Osteocyte (in vitro differentiated cells): ENCODE data around the gene PLK2. TPM values are rescaled to one million over a fixed set of nuclear protein-coding genes. Genes with fewer than 3 reads are reported as not detected.
A peak's percentile ranks its signal among the peaks of the same experiment; 100 is the strongest.

ENCODE experiments used
- DNase-seq: peaks from one replicate; pipeline ENCODE4 v3.0.0; 2021; ENCODE audit warnings: mixed read lengths; ENCODE audit not compliant: unreplicated experiment; ENCODE audit errors: extremely low spot score
- H3K27ac Mint-ChIP-seq: one replicate; pipeline ENCODE4 v1.8.0; 2021; ENCODE audit warnings: mild to moderate bottlenecking, mixed read lengths; ENCODE audit not compliant: unreplicated experiment
- H3K27me3 Mint-ChIP-seq: one replicate; pipeline ENCODE4 v1.8.0; 2021; ENCODE audit warnings: mixed read lengths; ENCODE audit not compliant: unreplicated experiment
- H3K36me3 Mint-ChIP-seq: one replicate; pipeline ENCODE4 v1.8.0; 2021; ENCODE audit warnings: mixed read lengths; ENCODE audit not compliant: unreplicated experiment
- H3K4me1 Mint-ChIP-seq: one replicate; pipeline ENCODE4 v1.8.0; 2021; ENCODE audit warnings: mixed read lengths; ENCODE audit not compliant: unreplicated experiment
- H3K4me3 Mint-ChIP-seq: one replicate; pipeline ENCODE4 v1.8.0; 2021; ENCODE audit warnings: mild to moderate bottlenecking, moderate library complexity, mixed read lengths; ENCODE audit not compliant: unreplicated experiment
- H3K9me3 Mint-ChIP-seq: one replicate; pipeline ENCODE4 v1.8.0; 2021; ENCODE audit warnings: mixed read lengths; ENCODE audit not compliant: unreplicated experiment
- CTCF ChIP-seq: fragments of 200-600 bp; sonication (generic); IDR thresholded peaks from 2 replicates; pipeline ENCODE4 v1.5.0; 2021; ENCODE audit warnings: antibody characterized with exemption, mild to moderate bottlenecking, moderate library complexity
- total RNA-seq: library from RNA; stranded (reverse); gene quantifications from 2 replicates; pipeline ENCODE4 v1.2.1, GENCODE V29; 2021

Gene PLK2
- total RNA-seq, 1 donor from 2014 or later = 73.3 TPM

GRCh38 chr5:58460732-58461286 is 923 bp upstream of the PLK2 start:
- H3K27me3 Mint-ChIP-seq = no peaks in the 10 kb centered on the region
- peak overlapping the region; percentile 88 for H3K4me3 Mint-ChIP-seq
- H3K27ac Mint-ChIP-seq = peak overlapping the region; percentile 85
- peak; percentile 88 for TF ChIP-seq CTCF
- H3K9me3 Mint-ChIP-seq = no peaks in the 10 kb centered on the region
- peak; percentile 93 for DNase-seq
- H3K36me3 Mint-ChIP-seq = peaks cover 24% of the 10 kb centered on the region
- peaks cover 34% of the 10 kb centered on the region for H3K4me1 Mint-ChIP-seq

GRCh38 chr5:58459146-58460001 is 512 bp downstream of the PLK2 start:
- Mint-ChIP-seq H3K9me3 (no peaks in the 10 kb centered on the region), H3K36me3 (peaks cover 38% of the 10 kb centered on the region), H3K4me3 (peak overlapping the region; percentile 88), H3K4me1 (peaks cover 45% of the 10 kb centered on the region), H3K27me3 (no peaks in the 10 kb centered on the region), H3K27ac (peak overlapping the region; percentile 85)
- no peak for TF ChIP-seq CTCF
- DNase-seq = peak; percentile 86

GRCh38 chr5:58458743-58459145 is 1.1 kb downstream of the PLK2 start:
- Mint-ChIP-seq H3K9me3 (no peaks in the 10 kb centered on the region), H3K4me3 (peak overlapping the region; percentile 88), H3K4me1 (peaks cover 52% of the 10 kb centered on the region), H3K27ac (peak overlapping the region; percentile 77), H3K27me3 (no peaks in the 10 kb centered on the region), H3K36me3 (peaks cover 44% of the 10 kb centered on the region)
- no peak for TF ChIP-seq CTCF
- DNase-seq = no peak

GRCh38 chr5:58458141-58458742 is 1.6 kb downstream of the PLK2 start:
- DNase-seq = no peak
- Mint-ChIP-seq H3K9me3 (no peaks in the 10 kb centered on the region), H3K27ac (no peak overlapping the region)

More at GRCh38 chr5:58458141-58458742, 1.6 kb downstream of the PLK2 start:
- no peak for TF ChIP-seq CTCF
- H3K4me3 Mint-ChIP-seq = peak overlapping the region; percentile 88
- H3K36me3 Mint-ChIP-seq = peaks cover 49% of the 10 kb centered on the region
- no peaks in the 10 kb centered on the region for H3K27me3 Mint-ChIP-seq
- peaks cover 57% of the 10 kb centered on the region for H3K4me1 Mint-ChIP-seq
